Measurements from ENCODE around the gene FXN. TPM values are rescaled to one million over a fixed set of nuclear protein-coding genes. Genes with fewer than 3 reads are reported as not detected.

The FXN gene
- total RNA-seq, 1 experiment from 2014 or later = 24.1 TPM

DNA sequence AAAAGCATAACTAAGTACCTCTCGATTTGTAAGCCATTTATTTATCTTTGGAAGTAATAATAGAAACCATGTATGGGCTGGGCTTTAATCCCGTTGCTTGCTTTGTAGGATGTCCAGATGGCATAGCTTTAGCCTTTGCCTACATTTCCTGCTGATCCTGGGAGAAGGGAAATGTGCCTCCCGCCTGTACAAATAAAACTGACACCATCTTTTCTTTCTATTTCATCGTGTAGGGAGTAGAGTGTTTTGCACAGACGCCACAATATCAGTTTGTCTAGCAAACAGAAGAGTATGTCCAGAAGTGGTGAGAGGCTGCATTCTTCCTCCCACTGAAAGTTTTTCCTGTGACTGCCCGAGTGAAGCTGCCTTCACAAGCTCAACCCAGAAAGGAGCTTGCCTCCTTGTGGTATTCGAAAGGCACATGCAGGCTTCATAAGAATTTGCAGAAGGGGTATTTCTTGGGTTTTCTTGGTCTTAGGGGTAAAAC lies 113.8 kb downstream of the FXN start:
- no TSS peak for BruUV-seq (replicated peaks)
- Histone ChIP-seq H3K4me3 (replicated peaks in 1 of 2; ENCODE audit: low read depth in 1 of 2, low read length in 2 of 2) (no peak overlapping the region), H3K9me2 (ENCODE audit: insufficient read depth) (no peaks in the 10 kb centered on the region), H3K79me2 (ENCODE audit: insufficient read depth, low read length) (no peaks in the 10 kb centered on the region; the same call in 1 of the 2 replicates), H3K27ac (ENCODE audit: low read depth, low read length) (no peak overlapping the region), H3K4me1 (ENCODE audit: control insufficient read depth in 1 of 2, insufficient read depth in 2 of 2, low read length in 2 of 2) (no peaks in the 10 kb centered on the region), H3K4me2 (ENCODE audit: low read length) (no peak overlapping the region), H4K20me1 (ENCODE audit: insufficient read depth) (no peaks in the 10 kb centered on the region), H3K9ac (ENCODE audit: low read length) (no peak overlapping the region), H3K9me3 (ENCODE audit: control insufficient read depth in 1 of 2, insufficient read depth in 1 of 2, low read depth in 1 of 2, low read length in 2 of 2) (no peaks in the 10 kb centered on the region), H2AFZ (ENCODE audit: low read depth, low read length, poor library complexity, severe bottlenecking) (no peak overlapping the region), H3K36me3 (ENCODE audit: control insufficient read depth in 1 of 2, insufficient read depth in 2 of 2, low read length in 2 of 2) (no peaks in the 10 kb centered on the region; a peak in 2 of 4 replicates), H3K27me3 (ENCODE audit: insufficient read depth, low read length) (no peaks in the 10 kb centered on the region)
- TF ChIP-seq, protein P1, sequence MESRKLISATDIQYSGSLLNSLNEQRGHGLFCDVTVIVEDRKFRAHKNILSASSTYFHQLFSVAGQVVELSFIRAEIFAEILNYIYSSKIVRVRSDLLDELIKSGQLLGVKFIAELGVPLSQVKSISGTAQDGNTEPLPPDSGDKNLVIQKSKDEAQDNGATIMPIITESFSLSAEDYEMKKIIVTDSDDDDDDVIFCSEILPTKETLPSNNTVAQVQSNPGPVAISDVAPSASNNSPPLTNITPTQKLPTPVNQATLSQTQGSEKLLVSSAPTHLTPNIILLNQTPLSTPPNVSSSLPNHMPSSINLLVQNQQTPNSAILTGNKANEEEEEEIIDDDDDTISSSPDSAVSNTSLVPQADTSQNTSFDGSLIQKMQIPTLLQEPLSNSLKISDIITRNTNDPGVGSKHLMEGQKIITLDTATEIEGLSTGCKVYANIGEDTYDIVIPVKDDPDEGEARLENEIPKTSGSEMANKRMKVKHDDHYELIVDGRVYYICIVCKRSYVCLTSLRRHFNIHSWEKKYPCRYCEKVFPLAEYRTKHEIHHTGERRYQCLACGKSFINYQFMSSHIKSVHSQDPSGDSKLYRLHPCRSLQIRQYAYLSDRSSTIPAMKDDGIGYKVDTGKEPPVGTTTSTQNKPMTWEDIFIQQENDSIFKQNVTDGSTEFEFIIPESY (IDR thresholded peaks at IDR 0.05; ENCODE audit: extremely low read depth, insufficient replicate concordance, low read length) = no peak
- TF ChIP-seq FOSL1 (IDR thresholded peaks at IDR 0.05; ENCODE audit: low read depth) (no peak), POLR2AphosphoS5 (IDR thresholded peaks at IDR 0.05; ENCODE audit: low read depth, low read length) (no peak), ELF1 (IDR thresholded peaks at IDR 0.05; ENCODE audit: borderline replicate concordance, low read depth) (no peak), EGR1 (IDR thresholded peaks at IDR 0.05; ENCODE audit: low read depth) (no peak), ZFX (IDR thresholded peaks at IDR 0.05) (no peak), SP1 (IDR thresholded peaks at IDR 0.05; ENCODE audit: low read depth) (no peak), CEBPB (IDR thresholded peaks at IDR 0.05; ENCODE audit: low read depth) (no peak), EZH2phosphoT487 (IDR thresholded peaks at IDR 0.05; ENCODE audit: borderline replicate concordance) (no peak), CBX3 (IDR thresholded peaks at IDR 0.05; ENCODE audit: low read depth) (no peak), SIN3A (IDR thresholded peaks at IDR 0.05; ENCODE audit: low read depth) (no peak), YY1 (IDR thresholded peaks at IDR 0.05; ENCODE audit: extremely low read depth, insufficient replicate concordance, low read depth, low read length) (no peak), ZNF274 (IDR thresholded peaks at IDR 0.05; ENCODE audit: low read depth, low read length) (no peak), SRF (IDR thresholded peaks at IDR 0.05; ENCODE audit: low read depth) (no peak), EZH2 (IDR thresholded peaks at IDR 0.05) (no peak), TCF7L2 (IDR thresholded peaks at IDR 0.05; ENCODE audit: borderline replicate concordance, extremely low read depth, insufficient read depth, insufficient read length) (no peak)
- TF ChIP-seq, protein P2, sequence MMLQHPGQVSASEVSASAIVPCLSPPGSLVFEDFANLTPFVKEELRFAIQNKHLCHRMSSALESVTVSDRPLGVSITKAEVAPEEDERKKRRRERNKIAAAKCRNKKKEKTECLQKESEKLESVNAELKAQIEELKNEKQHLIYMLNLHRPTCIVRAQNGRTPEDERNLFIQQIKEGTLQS (IDR thresholded peaks at IDR 0.05) = no peak
- TF ChIP-seq, protein P3, sequence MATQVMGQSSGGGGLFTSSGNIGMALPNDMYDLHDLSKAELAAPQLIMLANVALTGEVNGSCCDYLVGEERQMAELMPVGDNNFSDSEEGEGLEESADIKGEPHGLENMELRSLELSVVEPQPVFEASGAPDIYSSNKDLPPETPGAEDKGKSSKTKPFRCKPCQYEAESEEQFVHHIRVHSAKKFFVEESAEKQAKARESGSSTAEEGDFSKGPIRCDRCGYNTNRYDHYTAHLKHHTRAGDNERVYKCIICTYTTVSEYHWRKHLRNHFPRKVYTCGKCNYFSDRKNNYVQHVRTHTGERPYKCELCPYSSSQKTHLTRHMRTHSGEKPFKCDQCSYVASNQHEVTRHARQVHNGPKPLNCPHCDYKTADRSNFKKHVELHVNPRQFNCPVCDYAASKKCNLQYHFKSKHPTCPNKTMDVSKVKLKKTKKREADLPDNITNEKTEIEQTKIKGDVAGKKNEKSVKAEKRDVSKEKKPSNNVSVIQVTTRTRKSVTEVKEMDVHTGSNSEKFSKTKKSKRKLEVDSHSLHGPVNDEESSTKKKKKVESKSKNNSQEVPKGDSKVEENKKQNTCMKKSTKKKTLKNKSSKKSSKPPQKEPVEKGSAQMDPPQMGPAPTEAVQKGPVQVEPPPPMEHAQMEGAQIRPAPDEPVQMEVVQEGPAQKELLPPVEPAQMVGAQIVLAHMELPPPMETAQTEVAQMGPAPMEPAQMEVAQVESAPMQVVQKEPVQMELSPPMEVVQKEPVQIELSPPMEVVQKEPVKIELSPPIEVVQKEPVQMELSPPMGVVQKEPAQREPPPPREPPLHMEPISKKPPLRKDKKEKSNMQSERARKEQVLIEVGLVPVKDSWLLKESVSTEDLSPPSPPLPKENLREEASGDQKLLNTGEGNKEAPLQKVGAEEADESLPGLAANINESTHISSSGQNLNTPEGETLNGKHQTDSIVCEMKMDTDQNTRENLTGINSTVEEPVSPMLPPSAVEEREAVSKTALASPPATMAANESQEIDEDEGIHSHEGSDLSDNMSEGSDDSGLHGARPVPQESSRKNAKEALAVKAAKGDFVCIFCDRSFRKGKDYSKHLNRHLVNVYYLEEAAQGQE (IDR thresholded peaks at IDR 0.05; ENCODE audit: low read depth) = no peak
- TF ChIP-seq, protein P4, sequence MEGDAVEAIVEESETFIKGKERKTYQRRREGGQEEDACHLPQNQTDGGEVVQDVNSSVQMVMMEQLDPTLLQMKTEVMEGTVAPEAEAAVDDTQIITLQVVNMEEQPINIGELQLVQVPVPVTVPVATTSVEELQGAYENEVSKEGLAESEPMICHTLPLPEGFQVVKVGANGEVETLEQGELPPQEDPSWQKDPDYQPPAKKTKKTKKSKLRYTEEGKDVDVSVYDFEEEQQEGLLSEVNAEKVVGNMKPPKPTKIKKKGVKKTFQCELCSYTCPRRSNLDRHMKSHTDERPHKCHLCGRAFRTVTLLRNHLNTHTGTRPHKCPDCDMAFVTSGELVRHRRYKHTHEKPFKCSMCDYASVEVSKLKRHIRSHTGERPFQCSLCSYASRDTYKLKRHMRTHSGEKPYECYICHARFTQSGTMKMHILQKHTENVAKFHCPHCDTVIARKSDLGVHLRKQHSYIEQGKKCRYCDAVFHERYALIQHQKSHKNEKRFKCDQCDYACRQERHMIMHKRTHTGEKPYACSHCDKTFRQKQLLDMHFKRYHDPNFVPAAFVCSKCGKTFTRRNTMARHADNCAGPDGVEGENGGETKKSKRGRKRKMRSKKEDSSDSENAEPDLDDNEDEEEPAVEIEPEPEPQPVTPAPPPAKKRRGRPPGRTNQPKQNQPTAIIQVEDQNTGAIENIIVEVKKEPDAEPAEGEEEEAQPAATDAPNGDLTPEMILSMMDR (IDR thresholded peaks at IDR 0.05 in 2 of 3, conservative IDR thresholded peaks at IDR 0.05 in 1 of 3; ENCODE audit: borderline replicate concordance in 1 of 3, insufficient read depth in 1 of 3, low read depth in 2 of 3, low read length in 2 of 3) = no peak
- TF ChIP-seq, protein P5, sequence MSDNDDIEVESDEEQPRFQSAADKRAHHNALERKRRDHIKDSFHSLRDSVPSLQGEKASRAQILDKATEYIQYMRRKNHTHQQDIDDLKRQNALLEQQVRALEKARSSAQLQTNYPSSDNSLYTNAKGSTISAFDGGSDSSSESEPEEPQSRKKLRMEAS (IDR thresholded peaks at IDR 0.05) = no peak
- RAD21 ChIA-PET (ENCODE audit: low non-redundant PET in 1 of 2, low total read pairs in 2 of 2, uncharacterized antibody in 2 of 2, unreplicated experiment in 2 of 2) = no interaction called here
- DNase-seq (ENCODE audit: low read depth, low spot score) (no peak), ATAC-seq (no peak)
- intact Hi-C loops (cut with micrococcal nuclease) = no loop called here
- POLR2A ChIA-PET = no interaction called here
- CTCF ChIA-PET = interaction anchor here (1.9 kb wide), 1 partner anchor 9 kb away, joined by 12 read pairs; no protein-coding TSS in a partner anchor

Data from HCT116 (cell line).